GM12873 (cell line): ENCODE results near the gene LRRC43.

Source experiments
- TF ChIP-seq, protein P1 (sequence below): IDR thresholded peaks from 2 replicates; pipeline ENCODE4 v1.5.1; 2012; ENCODE audit warnings: low read depth, mild to moderate bottlenecking, moderate library complexity, low read length, control low read depth; ENCODE audit not compliant: insufficient read depth; ENCODE audit errors: missing control alignments

Gene LRRC43

DNA sequence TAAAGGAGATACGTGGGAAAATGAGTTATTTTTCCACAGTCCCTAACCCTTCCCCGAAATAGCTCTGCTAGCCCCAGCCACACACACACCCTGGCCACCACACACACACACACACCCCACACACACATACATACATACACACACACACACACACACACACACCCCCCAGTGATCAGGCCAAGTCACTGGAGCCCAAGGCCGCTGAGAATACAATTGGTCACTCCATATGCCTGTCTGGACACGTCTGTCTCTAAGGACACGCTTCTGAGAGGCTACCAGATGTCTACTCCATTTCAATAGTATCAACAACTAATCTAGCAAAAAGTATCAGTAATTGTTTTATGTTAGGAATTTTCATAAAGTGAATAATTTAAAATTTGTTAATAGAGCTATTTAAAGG lies 55.9 kb downstream of the LRRC43 start:
- TF ChIP-seq, protein P1, sequence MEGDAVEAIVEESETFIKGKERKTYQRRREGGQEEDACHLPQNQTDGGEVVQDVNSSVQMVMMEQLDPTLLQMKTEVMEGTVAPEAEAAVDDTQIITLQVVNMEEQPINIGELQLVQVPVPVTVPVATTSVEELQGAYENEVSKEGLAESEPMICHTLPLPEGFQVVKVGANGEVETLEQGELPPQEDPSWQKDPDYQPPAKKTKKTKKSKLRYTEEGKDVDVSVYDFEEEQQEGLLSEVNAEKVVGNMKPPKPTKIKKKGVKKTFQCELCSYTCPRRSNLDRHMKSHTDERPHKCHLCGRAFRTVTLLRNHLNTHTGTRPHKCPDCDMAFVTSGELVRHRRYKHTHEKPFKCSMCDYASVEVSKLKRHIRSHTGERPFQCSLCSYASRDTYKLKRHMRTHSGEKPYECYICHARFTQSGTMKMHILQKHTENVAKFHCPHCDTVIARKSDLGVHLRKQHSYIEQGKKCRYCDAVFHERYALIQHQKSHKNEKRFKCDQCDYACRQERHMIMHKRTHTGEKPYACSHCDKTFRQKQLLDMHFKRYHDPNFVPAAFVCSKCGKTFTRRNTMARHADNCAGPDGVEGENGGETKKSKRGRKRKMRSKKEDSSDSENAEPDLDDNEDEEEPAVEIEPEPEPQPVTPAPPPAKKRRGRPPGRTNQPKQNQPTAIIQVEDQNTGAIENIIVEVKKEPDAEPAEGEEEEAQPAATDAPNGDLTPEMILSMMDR = no peak

DNA sequence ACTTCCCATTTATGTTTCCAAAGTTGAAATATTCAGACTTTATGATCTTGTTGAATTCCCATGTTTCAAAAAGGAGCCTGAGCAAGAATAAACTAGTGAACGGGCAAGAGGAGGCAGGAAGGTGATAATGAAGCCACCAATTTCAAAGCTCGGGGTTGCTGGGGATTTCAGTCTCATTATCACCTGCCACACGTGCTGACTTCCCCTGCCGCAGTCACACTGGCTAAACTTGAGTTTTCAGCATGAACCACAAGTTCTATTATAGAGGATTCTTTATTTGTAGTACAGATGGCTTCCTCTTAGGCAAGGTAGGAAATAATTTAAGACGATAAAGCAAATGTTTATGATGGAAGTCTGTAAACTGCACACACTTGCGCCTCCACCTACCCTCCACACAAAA lies 61.0 kb downstream of the LRRC43 start:
- TF ChIP-seq, protein P1 = no peak

DNA sequence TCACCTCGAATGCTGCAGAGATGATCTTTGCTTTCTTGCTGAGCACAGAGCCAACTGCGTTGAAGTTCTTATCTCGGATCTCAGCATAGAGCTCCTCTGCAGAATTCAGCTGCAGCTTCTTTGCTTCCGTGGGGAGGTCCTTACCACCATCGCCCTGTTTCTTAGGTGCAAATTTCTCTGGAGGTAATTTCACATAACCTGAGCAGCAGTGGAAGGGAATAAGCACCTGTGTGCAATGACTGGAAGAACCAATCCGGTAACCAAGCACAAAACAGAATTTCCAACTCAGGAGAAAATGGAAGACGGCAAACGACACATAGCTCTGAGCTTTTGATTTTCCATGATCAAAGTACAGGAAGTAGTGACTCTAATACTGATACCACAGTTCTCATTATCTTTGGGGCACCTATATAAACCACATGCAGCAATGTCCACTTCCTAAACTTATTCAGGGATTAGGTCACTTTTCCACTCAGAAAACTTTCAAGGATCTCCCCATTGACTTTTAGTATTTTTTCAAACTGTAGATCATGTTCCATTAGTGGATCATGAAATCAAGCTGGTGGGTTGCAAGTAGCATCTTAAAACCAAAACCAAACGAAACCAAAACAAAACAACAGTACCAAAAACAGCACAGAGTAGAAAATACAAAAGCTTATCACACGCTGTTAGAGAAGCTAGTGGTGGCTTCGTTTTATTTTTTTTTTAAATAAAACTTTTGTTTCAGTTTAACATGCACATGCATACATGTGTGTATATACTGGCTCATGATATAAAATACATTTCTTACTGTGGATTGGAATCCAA lies 61.8 kb downstream of the LRRC43 start:
- TF ChIP-seq, protein P1 = no peak

DNA sequence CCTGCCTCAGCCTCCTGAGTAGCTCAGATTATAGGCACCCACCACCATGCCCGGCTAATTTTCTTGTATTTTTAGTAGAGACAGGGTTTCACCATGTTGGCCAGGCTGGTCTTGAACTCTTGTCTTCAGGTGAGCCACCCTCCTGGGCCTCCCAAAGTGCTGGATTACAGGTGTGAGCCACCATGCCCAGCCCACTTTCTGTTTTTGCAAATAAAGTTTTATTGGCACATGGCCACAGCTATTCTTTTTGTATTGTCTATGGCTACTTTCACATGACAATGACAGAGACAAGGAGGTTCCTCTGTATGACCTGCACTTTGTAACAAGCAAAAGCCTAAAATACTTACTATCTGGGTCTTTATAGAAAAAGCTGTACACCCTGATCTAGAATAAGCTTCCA lies 62.6 kb downstream of the LRRC43 start:
- TF ChIP-seq, protein P1 = no peak

DNA sequence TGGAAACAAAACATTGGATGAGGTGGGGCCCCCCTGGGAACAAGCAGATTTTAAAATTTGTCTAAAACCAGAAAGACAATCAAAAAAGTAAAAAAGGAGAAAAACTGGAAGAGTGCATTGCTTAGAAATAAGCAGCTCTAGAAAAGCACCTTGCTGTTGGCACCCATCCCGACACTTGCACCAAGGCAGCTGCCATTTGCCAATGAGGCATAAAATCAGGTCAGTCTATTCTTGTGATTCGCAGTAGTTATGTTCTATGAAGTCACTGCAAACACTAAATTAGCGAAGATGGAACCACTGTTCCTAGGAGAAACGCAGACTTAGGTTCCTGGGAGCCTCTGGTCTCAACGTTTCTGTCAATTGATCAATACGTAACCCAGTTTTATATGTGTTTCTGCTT lies 67.1 kb downstream of the LRRC43 start:
- TF ChIP-seq, protein P1 = no peak

DNA sequence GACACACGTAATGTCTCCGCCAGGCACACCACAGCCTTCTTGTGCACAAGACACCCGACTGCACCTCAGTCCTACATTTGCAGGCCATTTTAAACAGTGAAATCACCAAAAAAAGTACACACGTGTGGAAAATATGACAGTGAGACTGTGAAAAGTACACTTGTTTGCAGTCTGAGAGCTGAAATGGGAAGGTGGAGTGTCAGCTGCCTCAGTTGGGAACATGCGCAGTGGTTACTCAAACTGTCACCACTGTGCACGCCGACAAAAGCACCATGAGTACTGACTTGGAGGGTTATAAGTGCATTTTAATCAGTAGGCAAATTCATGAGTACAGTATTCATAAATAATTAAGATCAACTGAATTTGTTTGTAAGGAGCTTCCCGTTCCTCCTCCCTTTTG lies 67.6 kb downstream of the LRRC43 start:
- TF ChIP-seq, protein P1 = no peak
